ENCODE measurements around the gene MPL.

MPL gene

DNA sequence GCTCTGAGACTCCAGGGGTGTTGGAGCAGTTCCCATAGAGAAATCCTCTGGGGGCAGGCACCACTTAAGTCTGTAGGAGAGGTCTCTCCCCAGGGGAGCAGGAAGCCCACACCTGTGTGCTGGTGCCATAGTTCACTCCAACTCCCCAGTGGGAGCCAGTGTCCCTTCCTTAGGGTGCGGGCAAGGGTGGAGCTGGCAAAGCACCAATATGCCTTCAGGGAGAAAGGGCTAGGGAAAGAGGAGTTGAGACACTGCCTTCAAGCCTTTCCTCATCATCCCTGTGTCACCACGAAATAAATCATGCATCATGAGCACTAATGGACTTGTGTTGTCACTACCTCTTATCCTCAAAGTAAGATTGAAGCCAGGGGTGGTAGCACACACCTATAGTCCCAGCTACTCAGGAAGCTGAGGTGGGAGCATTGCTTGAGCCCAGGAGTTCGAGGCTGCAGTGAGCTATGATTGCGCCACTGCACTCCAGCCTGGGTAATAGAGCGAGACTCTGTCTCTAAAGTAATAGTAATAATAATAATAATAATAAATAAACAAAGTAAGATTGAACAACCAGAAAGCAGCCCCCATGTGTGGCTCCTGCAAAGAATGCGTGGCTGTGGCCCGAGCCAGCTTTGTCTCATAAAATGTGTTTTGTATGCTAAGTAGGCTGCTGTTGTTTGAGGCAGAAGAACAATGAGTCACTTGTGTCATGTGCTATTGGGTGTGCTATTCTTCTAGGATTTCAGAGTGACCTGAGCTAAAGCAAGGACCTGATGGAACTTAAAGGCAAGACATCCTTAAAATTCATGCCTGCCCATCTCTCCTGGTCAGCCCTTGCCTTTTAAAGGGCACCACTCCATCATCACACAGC is 43.5 kb upstream of the MPL start:
- Histone ChIP-seq H3K4me2 (ENCODE audit: low read length) (no peak overlapping the region), H3K9me3 (ENCODE audit: control insufficient read depth, insufficient read depth, low read length) (no peaks in the 10 kb centered on the region), H3K79me2 (ENCODE audit: control insufficient read depth, low read length) (no peaks in the 10 kb centered on the region), H3K4me3 (ENCODE audit: low read length) (no peak overlapping the region), H4K20me1 (ENCODE audit: control insufficient read depth, insufficient read depth, low read depth, low read length) (no peaks in the 10 kb centered on the region), H3F3A (ENCODE audit: control insufficient read depth, insufficient read depth) (no peaks in the 10 kb centered on the region), H3K4me1 (ENCODE audit: control insufficient read depth, low read length) (no peaks in the 10 kb centered on the region), H3K36me3 (ENCODE audit: control insufficient read depth, low read length) (no peaks in the 10 kb centered on the region), H3K27me3 (ENCODE audit: control insufficient read depth, low read length) (no peaks in the 10 kb centered on the region), H3K9me2 (replicated peaks; ENCODE audit: control insufficient read depth, low read length) (no peaks in the 10 kb centered on the region), H3K27ac (ENCODE audit: low read depth, low read length) (no peak overlapping the region)
- TF ChIP-seq, protein P1, sequence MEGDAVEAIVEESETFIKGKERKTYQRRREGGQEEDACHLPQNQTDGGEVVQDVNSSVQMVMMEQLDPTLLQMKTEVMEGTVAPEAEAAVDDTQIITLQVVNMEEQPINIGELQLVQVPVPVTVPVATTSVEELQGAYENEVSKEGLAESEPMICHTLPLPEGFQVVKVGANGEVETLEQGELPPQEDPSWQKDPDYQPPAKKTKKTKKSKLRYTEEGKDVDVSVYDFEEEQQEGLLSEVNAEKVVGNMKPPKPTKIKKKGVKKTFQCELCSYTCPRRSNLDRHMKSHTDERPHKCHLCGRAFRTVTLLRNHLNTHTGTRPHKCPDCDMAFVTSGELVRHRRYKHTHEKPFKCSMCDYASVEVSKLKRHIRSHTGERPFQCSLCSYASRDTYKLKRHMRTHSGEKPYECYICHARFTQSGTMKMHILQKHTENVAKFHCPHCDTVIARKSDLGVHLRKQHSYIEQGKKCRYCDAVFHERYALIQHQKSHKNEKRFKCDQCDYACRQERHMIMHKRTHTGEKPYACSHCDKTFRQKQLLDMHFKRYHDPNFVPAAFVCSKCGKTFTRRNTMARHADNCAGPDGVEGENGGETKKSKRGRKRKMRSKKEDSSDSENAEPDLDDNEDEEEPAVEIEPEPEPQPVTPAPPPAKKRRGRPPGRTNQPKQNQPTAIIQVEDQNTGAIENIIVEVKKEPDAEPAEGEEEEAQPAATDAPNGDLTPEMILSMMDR (IDR thresholded peaks at IDR 0.05; ENCODE audit: low read depth, low read length, poor library complexity, severe bottlenecking), result no peak
- no peak for TF ChIP-seq EZH2phosphoT487 (IDR thresholded peaks at IDR 0.05; ENCODE audit: borderline replicate concordance, low read length)

DNA sequence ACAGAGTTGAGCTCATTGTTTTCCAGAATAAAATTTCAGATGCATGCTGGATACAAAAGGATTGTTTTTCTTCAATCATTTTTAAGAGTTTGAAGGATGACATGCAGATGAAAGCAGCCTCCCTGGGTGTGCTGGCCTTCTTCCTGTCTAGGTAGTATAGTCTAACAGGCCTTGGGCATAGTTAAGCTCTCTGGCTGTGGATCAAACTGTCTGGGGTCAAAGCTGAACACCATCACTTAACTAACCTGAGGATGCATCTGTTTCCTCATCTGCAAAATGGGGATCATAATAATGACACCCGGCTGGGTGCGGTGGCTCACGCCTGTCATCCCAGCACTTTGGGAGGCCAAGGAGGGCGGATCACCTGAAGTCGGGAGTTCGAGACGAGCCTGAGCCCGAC is 42.9 kb upstream of the MPL start:
- Histone ChIP-seq H3K9me2 (replicated peaks; ENCODE audit: control insufficient read depth, low read length) (no peaks in the 10 kb centered on the region), H3K36me3 (ENCODE audit: control insufficient read depth, low read length) (no peaks in the 10 kb centered on the region), H3K27ac (ENCODE audit: low read depth, low read length) (no peak overlapping the region), H4K20me1 (ENCODE audit: control insufficient read depth, insufficient read depth, low read depth, low read length) (no peaks in the 10 kb centered on the region), H3K4me3 (ENCODE audit: low read length) (no peak overlapping the region), H3K9me3 (ENCODE audit: control insufficient read depth, insufficient read depth, low read length) (no peaks in the 10 kb centered on the region), H3K79me2 (ENCODE audit: control insufficient read depth, low read length) (no peaks in the 10 kb centered on the region), H3F3A (ENCODE audit: control insufficient read depth, insufficient read depth) (no peaks in the 10 kb centered on the region), H3K4me2 (ENCODE audit: low read length) (no peak overlapping the region), H3K4me1 (ENCODE audit: control insufficient read depth, low read length) (no peaks in the 10 kb centered on the region), H3K27me3 (ENCODE audit: control insufficient read depth, low read length) (no peaks in the 10 kb centered on the region)
- TF ChIP-seq EZH2phosphoT487 (IDR thresholded peaks at IDR 0.05; ENCODE audit: borderline replicate concordance, low read length), result no peak
- TF ChIP-seq, protein P1 (IDR thresholded peaks at IDR 0.05; ENCODE audit: low read depth, low read length, poor library complexity, severe bottlenecking), result no peak

DNA sequence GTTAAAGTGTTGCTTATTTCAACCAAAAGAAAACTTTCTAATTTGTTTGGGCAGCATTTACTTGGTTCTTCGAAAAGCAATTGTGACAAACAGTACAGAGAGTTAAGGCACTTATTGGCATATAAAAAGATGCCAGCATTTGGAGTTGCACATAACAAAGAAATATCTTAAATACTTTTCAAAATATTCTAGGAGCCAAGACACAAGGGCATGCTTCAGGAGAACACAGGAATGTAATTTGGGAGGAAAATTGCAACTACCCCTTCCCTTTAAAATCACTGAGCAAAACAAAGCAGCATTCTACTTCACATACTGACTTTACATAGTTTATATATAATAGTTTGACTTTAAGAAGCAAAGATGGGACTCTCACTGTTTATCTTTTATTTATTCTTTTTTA is 41.4 kb upstream of the MPL start:
- Histone ChIP-seq H3K9me3 (ENCODE audit: control insufficient read depth, insufficient read depth, low read length) (no peaks in the 10 kb centered on the region), H3K36me3 (ENCODE audit: control insufficient read depth, low read length) (no peaks in the 10 kb centered on the region), H3K27me3 (ENCODE audit: control insufficient read depth, low read length) (no peaks in the 10 kb centered on the region), H3K4me1 (ENCODE audit: control insufficient read depth, low read length) (no peaks in the 10 kb centered on the region), H3K4me3 (ENCODE audit: low read length) (no peak overlapping the region), H3K27ac (ENCODE audit: low read depth, low read length) (no peak overlapping the region), H3K4me2 (ENCODE audit: low read length) (no peak overlapping the region), H3F3A (ENCODE audit: control insufficient read depth, insufficient read depth) (no peaks in the 10 kb centered on the region), H3K9me2 (replicated peaks; ENCODE audit: control insufficient read depth, low read length) (no peaks in the 10 kb centered on the region), H4K20me1 (ENCODE audit: control insufficient read depth, insufficient read depth, low read depth, low read length) (no peaks in the 10 kb centered on the region), H3K79me2 (ENCODE audit: control insufficient read depth, low read length) (no peaks in the 10 kb centered on the region)
- TF ChIP-seq, protein P1 (IDR thresholded peaks at IDR 0.05; ENCODE audit: low read depth, low read length, poor library complexity, severe bottlenecking), result no peak
- TF ChIP-seq EZH2phosphoT487 (IDR thresholded peaks at IDR 0.05; ENCODE audit: borderline replicate concordance, low read length), result no peak

Measured in DOHH2 (cell line).